SHP77 treated with DMSO at 0.1 percent for 48 hours (cell line): Measurements from ENCODE around the gene FOXRED1.

Source experiments
- DNase-seq: peaks from one replicate; lab custom pipeline; 2025; lab: John Stamatoyannopoulos, UW

The FOXRED1 gene

DNA sequence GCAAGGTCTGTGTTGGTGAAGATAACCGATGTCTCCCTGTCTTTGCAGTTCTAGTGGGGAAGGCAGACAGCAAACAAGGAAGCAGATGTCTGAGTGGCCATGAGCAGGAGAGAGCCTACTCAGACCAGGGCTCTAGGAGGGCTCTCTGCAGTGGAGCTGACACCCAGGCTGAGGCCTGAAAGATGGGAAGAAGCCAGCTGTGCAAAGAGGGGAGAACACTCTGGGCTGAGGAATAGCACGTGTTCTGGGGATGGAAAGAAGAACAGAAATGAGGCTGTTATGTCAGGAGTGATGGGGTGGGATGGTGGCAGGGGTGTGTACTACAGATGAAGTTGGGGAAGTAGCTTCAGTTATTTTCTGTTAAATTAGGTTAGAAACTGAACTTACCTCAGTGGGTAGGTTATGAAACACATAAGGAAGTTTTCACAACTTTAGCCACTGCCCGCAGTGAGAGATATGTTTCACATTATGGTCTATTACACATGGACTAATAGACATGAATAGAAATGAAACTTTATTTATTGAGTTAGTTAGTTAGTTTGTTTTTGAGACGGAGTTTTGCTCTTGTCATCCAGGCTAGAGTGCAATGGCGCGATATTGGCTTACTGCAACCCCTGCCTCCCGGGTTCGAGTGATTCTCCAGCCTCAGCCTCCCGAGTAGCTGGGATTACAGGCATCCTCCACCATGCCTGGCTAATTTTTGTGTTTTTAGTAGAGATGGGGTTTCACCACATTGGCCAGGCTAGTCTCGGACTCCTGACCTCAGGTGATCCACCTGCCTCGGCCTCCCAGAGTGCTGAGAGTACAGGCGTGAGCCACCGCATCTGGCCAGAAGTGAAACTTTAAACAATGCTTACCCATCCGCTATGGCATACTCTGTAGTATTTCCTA is 42.7 kb downstream of the FOXRED1 start:
- DNase-seq, result no peak

DNA sequence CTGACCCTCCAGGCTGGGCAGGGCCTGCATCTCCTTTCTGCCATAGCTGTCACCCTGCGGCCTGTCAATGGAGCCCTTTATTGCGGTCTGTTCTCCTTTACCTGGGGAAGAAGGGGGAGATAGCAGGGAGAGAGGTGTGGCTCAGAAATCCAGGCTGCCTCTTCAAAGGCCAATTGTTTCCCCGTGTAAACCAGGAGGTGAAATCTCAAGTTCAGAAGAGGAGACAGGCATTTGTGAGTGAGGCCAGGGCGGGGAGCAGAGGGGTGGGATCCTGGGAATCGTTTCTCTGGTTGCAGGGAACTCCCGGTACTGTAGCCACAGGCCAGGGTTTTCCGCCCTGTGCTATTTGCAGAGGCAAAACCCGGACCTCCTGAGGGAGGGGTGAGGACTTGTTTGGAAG is 44.0 kb downstream of the FOXRED1 start:
- DNase-seq, result no peak

DNA sequence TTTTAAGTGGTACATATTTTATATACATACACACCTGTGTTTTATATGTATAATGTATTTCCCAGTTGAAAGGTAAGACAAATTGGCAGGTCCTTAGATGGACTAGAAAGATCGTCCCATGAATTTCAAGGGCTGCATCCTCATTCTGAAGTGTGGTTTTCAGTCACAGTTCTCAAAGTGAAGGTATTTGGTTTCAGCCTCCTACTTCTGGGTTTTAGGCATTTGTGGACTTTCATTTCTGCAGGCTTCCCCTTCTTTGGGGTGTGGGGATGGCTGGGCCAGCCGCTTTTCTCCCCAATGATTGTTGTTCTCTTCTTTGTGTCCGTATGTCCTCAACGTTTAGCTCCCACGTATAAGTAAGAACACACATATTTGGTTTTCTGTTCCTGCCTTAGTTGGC is 44.9 kb downstream of the FOXRED1 start:
- DNase-seq, result no peak

DNA sequence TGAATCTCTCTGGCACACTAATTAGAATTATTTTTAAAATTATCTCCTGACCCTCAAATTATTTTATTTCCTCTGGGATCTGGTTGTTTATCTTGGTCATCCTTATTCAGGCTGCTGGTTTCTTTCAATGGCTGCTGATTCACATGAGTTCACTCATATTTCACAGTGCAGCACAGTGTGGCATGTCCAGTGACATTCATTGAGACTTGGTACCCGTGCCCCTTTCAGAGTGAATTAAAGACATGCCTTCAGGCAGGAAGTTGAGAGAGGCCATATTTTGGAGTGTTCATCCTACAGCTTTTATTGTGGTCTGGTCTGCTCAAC is 48.4 kb downstream of the FOXRED1 start:
- DNase-seq, result no peak

DNA sequence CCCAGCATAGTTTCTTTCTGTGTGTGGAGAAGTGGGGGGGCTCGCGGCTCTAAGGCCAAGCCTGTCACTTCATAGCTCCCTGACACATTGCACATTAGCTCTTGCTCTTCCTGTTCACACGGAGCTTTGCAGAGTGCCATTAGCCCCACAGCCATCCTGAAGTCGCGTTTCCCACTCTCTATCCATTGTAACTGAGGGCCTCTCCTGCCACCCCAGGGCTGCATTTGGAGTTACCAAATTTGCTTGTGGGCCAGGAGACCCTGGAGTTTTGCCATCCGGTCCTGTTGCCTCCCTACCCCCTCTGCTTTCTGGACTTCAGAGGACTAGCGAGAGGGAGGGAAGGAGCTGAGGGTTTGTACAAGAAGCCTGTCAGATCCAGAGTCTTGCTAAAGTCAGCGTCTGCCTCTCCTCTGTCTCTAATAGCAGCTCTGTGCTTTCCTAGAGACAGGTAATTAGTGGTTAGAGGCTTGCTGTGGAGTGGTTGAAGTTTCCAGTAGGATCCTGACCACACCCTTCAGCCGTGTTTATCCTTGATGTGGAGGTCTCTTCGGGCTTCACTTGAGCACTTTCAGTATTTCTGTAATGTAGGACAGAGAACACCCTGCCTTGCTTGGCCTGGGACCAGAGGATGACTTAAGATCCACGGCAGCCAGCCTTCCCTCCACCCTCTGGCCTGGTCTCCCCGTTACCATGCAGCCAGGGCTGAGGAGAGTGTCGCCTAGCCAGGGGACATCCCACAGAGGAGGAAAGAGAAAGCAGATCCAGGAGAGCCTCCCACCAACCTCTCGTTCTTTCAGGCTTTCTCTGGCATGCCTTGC is 49.0 kb downstream of the FOXRED1 start:
- DNase-seq, result no peak

DNA sequence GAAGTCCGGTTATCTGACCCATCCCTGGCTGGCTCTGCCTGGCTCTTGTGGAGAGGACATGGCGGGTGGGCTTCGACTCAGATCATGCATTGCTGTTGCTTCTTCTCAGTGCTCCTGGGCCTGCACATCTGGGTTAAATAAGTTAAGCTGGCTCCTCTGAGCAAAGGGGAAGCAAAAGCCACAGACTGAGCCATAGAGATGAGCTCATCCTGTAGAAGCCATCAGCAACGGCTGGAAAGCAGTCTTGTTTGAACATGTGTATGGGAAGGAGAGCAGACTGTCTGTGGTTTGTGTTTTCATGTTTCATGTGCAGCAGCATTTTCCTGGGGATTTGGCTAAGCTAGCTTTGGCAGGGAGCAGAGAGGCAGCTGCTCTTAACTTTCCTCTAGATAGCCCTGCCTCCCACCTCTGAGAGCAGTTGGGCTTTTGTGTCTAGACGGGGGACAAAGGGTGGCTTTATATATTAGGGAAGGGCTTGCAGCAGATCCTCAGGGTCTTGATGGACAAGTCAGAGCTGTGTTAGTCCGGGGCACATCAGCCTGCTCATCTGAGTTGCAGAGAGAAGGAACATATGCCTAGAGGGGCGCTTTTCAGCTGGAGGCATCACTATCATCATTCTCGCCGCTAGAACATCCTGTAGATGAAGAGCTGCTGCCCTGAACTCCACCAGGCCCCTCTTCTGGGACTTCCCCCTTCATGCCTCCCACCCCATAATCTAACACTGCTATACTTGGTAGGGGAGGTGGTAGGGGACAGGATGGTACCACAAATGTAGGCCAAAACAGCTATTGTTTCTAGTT is 49.8 kb downstream of the FOXRED1 start:
- no peak for DNase-seq

DNA sequence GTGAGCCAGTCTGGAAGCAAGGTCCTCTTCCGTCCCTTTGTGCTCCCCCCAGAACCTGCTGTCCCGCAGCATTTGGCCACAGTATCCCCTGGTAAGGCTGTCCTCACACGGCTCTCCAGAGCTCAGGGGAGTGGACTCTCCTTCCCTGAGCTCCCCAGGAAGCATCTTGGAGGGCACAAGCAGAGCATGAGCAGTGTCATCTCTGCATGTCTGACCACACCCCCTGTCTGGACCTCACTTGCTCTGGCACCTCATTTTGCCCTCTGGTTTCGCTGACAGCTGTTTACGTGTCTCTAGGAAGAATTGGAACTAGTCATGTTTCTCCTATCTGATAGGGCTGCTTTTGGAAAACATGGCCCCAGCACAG is 50.4 kb downstream of the FOXRED1 start:
- no peak for DNase-seq

DNA sequence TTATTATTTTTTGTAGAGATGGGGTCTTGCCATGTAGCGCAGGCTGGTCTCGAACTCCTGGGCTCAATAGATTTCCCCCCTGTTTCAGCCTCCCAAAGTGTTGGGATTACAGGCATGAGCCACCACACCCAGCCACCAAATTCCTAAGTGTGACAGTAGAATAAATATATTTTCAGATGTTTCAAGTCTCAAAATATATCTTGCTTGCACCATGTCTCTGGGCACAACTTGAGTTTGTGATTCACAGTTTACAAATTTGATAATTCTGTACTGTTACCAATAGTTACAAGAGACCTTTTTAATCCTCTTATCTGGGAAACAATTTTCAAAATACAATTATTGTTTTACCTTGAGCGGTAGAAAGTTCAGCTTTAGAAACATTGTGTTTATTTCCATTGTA is 54.0 kb downstream of the FOXRED1 start:
- DNase-seq, result no peak

DNA sequence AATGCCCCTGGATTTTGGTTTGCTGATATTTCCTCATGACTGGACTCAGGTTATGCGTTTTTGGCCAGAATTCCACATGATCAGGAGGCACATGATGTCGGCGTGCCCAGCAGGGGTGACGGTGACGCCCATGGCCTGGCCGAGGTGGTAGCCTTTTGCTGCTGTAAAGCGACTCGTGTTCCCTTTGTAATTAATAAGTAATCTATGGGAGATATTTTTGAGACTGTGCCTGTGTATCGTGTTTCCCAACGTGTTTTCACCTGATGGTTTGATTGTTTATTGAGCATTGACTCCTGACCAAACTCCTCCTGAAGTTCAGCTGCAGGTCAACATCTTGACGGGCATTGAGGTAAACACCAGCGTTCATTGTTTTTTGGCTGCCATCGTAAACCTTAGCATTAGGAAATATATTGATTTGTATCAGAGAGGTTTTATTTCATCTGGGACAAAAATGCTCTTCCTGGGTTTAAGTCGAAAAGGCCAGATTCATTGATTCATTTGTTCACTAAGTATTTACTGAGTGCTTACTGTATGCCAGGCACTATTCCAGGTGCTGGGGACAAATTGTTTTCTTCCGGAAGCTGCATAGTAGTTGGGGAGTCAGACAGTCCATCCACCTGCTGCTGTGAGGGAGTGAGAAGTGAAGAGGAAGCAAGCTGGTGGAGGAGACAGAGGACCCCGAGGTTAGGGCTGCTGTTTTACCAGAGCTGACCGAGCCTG is 58.5 kb downstream of the FOXRED1 start:
- no peak for DNase-seq
